ENCODE measurements around the gene ATP6V1B1. TPM values are rescaled to one million over a fixed set of nuclear protein-coding genes. Genes with fewer than 3 reads are reported as not detected.

Gene ATP6V1B1
- total RNA-seq: 10 to 100 TPM; 22.7 to 66.9 (median 39.5) TPM

GRCh38 chr2:70935468-70936164 lies at the start of gene ATP6V1B1:
Gene ATP6V1B1, plus strand, starts transcription at chr2:70935900. Its CDS starts 55 bp downstream, at chr2:70935955.
- 46% methylated on average over 7 of the region's 14 CpGs for WGBS
- Histone ChIP-seq H3K36me3 (no peaks in the 10 kb centered on the region), H3K4me1 (no peaks in the 10 kb centered on the region), H3K27me3 (peaks cover 11% of the 10 kb centered on the region), H3K27ac (peak within 1 kb of the TSS; percentile 82), H3K9me3 (no peaks in the 10 kb centered on the region), H3K4me3 (peak within 1 kb of the TSS; percentile 30)
- DNase-seq (ENCODE audit: low spot score in 2 of 2): no peak
- TF ChIP-seq POLR2A (IDR thresholded peaks at IDR 0.05) (no peak), EP300 (IDR thresholded peaks at IDR 0.05) (no peak), POLR2AphosphoS5 (IDR thresholded peaks at IDR 0.05) (no peak)
- TF ChIP-seq, protein P1, sequence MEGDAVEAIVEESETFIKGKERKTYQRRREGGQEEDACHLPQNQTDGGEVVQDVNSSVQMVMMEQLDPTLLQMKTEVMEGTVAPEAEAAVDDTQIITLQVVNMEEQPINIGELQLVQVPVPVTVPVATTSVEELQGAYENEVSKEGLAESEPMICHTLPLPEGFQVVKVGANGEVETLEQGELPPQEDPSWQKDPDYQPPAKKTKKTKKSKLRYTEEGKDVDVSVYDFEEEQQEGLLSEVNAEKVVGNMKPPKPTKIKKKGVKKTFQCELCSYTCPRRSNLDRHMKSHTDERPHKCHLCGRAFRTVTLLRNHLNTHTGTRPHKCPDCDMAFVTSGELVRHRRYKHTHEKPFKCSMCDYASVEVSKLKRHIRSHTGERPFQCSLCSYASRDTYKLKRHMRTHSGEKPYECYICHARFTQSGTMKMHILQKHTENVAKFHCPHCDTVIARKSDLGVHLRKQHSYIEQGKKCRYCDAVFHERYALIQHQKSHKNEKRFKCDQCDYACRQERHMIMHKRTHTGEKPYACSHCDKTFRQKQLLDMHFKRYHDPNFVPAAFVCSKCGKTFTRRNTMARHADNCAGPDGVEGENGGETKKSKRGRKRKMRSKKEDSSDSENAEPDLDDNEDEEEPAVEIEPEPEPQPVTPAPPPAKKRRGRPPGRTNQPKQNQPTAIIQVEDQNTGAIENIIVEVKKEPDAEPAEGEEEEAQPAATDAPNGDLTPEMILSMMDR (IDR thresholded peaks at IDR 0.05): no peak

- Histone ChIP-seq H3K9me3 (no peaks in the 10 kb centered on the region), H3K36me3 (no peaks in the 10 kb centered on the region), H3K4me3 (no peak overlapping the region), H3K4me1 (peaks cover 27% of the 10 kb centered on the region), H3K27me3 (peaks cover 99% of the 10 kb centered on the region), H3K27ac (no peak overlapping the region)
- TF ChIP-seq POLR2A (IDR thresholded peaks at IDR 0.05): no peak
- TF ChIP-seq POLR2AphosphoS5 (IDR thresholded peaks at IDR 0.05): no peak
- TF ChIP-seq, protein P1 (IDR thresholded peaks at IDR 0.05): no peak
- TF ChIP-seq EP300 (IDR thresholded peaks at IDR 0.05): no peak
- WGBS: 14% methylated on average over 10 of the region's 10 CpGs
- peak in 1 of 2 donors; percentile 38 for DNase-seq (ENCODE audit: low spot score in 2 of 2)
Observed at GRCh38 chr2:70886541-70886987, 49.1 kb upstream of the ATP6V1B1 start.

DNA sequence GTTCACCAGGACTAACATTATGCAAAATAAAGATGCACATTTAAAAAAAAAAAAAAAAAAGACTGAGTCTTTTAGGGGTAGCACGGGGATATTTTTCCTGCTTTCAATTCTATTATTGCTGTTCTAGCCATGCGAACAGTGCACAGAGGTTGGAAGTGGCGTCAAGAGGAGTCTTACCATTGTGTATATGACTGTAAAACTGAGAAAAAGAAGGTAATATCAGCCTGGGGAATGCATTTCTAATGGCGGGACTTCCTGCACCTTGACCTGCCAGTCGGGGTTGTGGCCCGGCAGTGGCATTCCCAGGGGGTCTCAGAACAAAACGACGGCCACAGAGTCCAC lies 48.5 kb upstream of the ATP6V1B1 start:
- Histone ChIP-seq H3K36me3 (no peaks in the 10 kb centered on the region), H3K27me3 (peaks cover 100% of the 10 kb centered on the region), H3K9me3 (no peaks in the 10 kb centered on the region), H3K4me3 (peak overlapping the region; percentile 35), H3K4me1 (peaks cover 27% of the 10 kb centered on the region), H3K27ac (peak overlapping the region; percentile 11)
- TF ChIP-seq EP300 (IDR thresholded peaks at IDR 0.05) (no peak), POLR2A (IDR thresholded peaks at IDR 0.05) (no peak), POLR2AphosphoS5 (IDR thresholded peaks at IDR 0.05) (no peak)
- TF ChIP-seq, protein P1 (IDR thresholded peaks at IDR 0.05): no peak
- no peak for DNase-seq (ENCODE audit: low spot score in 2 of 2)
- 11% methylated on average over 8 of the region's 8 CpGs for WGBS

DNA sequence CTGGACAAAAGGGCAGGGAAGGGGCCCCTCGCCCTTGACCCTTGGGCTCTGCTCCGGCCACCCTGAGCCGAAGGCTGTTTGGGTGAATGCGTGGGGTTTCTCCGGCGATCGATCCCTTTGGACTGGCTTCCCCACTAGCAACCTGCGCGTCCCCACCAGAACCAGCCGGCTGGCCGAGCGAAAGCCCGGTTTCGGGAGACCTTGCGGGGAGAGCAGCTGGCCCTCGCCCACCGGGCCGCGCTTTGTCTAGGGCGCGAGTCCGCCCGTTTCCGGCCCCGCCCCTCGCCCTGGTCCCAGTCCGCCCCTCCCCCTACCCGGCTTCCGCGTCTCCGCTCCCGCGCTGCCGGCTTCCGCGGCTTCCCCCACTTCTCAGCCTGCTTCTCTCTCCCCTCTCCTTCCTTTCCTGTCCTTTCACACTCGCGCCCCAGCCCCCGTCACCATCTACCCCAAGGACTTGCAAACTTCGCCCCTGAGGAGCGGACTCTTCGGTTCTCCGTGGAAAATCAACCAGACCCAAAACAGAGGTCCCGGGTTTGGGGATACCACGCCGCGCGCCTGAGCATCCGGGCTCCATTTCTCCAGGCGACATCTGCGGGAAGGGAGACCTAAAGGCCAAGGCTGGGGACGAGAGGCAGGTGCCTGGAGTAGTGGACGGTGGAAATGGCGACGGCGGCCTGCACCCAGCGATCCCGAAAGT lies 48.0 kb upstream of the ATP6V1B1 start:
- Histone ChIP-seq H3K27ac (peak overlapping the region; percentile 11), H3K9me3 (no peaks in the 10 kb centered on the region), H3K4me1 (peaks cover 27% of the 10 kb centered on the region), H3K27me3 (peaks cover 100% of the 10 kb centered on the region), H3K4me3 (peak overlapping the region; percentile 35), H3K36me3 (no peaks in the 10 kb centered on the region)
- peak in 1 of 2 donors; percentile 62 for DNase-seq (ENCODE audit: low spot score in 2 of 2)
- TF ChIP-seq EP300 (IDR thresholded peaks at IDR 0.05) (no peak), POLR2A (IDR thresholded peaks at IDR 0.05) (no peak), POLR2AphosphoS5 (IDR thresholded peaks at IDR 0.05) (no peak)
- TF ChIP-seq, protein P1 (IDR thresholded peaks at IDR 0.05): no peak
- 4% methylated on average over 49 of the region's 58 CpGs for WGBS

DNA sequence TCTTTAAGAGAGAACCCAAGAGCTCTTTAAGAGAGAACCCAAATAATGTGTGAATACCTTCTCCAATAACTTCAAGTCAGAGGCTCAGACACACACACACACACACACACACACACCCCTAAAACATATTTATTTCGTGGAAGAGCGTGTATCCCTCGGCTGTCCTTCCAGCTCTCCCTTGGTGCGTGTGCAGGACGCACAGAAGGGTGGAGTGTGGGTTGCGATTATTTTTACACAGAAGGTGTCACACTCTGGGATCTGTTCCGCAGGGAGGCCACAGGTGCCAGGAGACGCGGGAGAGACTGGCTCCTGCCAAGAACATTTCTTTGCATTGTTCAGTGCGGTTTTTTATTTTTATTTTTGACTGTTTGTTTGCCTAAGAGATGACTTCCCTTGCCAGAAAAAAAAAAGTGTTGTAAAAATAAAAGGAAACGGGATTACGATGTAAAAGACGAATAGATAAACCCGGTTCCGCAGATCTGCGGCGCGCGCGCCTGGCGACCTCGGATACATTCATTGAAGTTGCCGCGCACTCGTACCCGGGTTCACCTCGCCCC lies 47.3 kb upstream of the ATP6V1B1 start:
- peak in 1 of 2 donors; percentile 32 for DNase-seq (ENCODE audit: low spot score in 2 of 2)
- Histone ChIP-seq H3K27ac (peak overlapping the region; percentile 40), H3K36me3 (no peaks in the 10 kb centered on the region), H3K9me3 (no peaks in the 10 kb centered on the region), H3K27me3 (peaks cover 100% of the 10 kb centered on the region), H3K4me1 (peaks cover 27% of the 10 kb centered on the region), H3K4me3 (peak overlapping the region; percentile 35)
- TF ChIP-seq, protein P1 (IDR thresholded peaks at IDR 0.05): no peak
- TF ChIP-seq EP300 (IDR thresholded peaks at IDR 0.05) (no peak), POLR2A (IDR thresholded peaks at IDR 0.05) (no peak), POLR2AphosphoS5 (IDR thresholded peaks at IDR 0.05) (no peak)
- 4% methylated on average over 27 of the region's 27 CpGs for WGBS

Measured in suprapubic skin (tissue), 4 donors.